SK-N-MC (cell line): ENCODE results near the gene SLC35G6.
"Not testable (repeated sequence)": the region's sequence is repeated elsewhere in the genome, so short reads cannot be mapped to it uniquely, and the experiment has no call there.

Experiments
- EZH2 ChIP-seq: fragments of 200-600 bp; sonication (generic); IDR thresholded peaks from one replicate; pipeline ENCODE4 v1.6.1; 2017; ENCODE audit warnings: antibody characterized with exemption
- FOXP2 ChIP-seq: optimal IDR thresholded peaks from 2 replicates; pipeline ENCODE3; 2011; ENCODE audit warnings: mild to moderate bottlenecking, moderate library complexity; ENCODE audit not compliant: insufficient read depth; ENCODE audit errors: extremely low read length, control extremely low read depth
- POLR2AphosphoS5 ChIP-seq: IDR thresholded peaks from 2 replicates; pipeline ENCODE4 v1.6.1; 2012; ENCODE audit warnings: mild to moderate bottlenecking, low read depth, low read length, borderline replicate concordance

DNA sequence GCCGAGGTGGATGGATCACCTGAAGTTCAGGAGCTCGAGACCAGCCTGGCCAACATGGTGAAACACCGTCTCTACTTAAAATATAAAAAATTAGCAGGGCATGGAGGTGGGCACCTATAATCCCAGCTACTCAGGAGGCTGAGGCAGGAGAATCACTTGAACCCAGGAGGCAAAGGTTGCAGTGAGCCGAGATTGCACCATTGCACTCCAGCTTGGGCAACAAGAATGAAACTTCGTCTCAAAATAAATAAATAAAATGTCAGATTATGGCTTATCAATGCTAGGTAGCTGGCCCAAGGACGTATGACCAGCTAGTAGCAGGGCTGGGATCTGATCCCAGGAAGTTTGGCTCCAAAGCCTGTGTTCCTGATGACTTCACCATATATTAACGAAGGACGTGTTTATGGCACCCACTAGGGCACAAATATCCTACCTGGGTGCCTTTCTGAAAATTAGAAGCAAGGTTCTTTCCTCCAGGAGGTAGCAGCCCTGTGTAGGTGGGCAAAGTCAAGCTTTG is 10.7 kb upstream of the SLC35G6 start:
- not testable (repeated sequence) for TF ChIP-seq FOXP2, EZH2, POLR2AphosphoS5
